Measurements from ENCODE around the gene RAD51AP2.

DNA sequence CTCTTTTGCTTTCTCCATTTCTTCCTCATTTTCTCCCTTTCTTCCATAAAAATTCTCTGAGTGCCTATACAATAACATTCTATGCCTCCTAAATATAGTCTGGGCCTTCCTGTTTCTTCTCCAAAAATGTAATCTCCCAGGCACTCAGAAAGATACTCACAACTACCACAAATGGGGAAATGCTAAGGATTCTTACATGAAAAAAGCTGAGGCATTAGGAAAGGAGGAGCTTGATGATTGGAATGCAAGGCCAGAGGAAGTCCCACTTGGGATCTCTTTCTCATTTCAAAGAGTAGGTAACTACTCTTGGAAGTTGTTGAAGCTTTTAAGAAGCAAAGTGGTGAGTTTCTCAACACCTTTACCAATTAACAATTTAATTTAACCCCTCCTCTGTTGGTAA is 25.6 kb upstream of the RAD51AP2 start:
- TF ChIP-seq, protein P1, sequence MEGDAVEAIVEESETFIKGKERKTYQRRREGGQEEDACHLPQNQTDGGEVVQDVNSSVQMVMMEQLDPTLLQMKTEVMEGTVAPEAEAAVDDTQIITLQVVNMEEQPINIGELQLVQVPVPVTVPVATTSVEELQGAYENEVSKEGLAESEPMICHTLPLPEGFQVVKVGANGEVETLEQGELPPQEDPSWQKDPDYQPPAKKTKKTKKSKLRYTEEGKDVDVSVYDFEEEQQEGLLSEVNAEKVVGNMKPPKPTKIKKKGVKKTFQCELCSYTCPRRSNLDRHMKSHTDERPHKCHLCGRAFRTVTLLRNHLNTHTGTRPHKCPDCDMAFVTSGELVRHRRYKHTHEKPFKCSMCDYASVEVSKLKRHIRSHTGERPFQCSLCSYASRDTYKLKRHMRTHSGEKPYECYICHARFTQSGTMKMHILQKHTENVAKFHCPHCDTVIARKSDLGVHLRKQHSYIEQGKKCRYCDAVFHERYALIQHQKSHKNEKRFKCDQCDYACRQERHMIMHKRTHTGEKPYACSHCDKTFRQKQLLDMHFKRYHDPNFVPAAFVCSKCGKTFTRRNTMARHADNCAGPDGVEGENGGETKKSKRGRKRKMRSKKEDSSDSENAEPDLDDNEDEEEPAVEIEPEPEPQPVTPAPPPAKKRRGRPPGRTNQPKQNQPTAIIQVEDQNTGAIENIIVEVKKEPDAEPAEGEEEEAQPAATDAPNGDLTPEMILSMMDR (IDR thresholded peaks at IDR 0.05; ENCODE audit: insufficient read depth, low read length) = no peak
- TF ChIP-seq, protein P2, sequence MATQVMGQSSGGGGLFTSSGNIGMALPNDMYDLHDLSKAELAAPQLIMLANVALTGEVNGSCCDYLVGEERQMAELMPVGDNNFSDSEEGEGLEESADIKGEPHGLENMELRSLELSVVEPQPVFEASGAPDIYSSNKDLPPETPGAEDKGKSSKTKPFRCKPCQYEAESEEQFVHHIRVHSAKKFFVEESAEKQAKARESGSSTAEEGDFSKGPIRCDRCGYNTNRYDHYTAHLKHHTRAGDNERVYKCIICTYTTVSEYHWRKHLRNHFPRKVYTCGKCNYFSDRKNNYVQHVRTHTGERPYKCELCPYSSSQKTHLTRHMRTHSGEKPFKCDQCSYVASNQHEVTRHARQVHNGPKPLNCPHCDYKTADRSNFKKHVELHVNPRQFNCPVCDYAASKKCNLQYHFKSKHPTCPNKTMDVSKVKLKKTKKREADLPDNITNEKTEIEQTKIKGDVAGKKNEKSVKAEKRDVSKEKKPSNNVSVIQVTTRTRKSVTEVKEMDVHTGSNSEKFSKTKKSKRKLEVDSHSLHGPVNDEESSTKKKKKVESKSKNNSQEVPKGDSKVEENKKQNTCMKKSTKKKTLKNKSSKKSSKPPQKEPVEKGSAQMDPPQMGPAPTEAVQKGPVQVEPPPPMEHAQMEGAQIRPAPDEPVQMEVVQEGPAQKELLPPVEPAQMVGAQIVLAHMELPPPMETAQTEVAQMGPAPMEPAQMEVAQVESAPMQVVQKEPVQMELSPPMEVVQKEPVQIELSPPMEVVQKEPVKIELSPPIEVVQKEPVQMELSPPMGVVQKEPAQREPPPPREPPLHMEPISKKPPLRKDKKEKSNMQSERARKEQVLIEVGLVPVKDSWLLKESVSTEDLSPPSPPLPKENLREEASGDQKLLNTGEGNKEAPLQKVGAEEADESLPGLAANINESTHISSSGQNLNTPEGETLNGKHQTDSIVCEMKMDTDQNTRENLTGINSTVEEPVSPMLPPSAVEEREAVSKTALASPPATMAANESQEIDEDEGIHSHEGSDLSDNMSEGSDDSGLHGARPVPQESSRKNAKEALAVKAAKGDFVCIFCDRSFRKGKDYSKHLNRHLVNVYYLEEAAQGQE (IDR thresholded peaks at IDR 0.05; ENCODE audit: insufficient replicate concordance, low read depth) = no peak
- TF ChIP-seq GABPA (IDR thresholded peaks at IDR 0.05; ENCODE audit: low read depth) (no peak), POLR2AphosphoS5 (IDR thresholded peaks at IDR 0.05; ENCODE audit: low read depth) (no peak), SPI1 (IDR thresholded peaks at IDR 0.05; ENCODE audit: borderline replicate concordance, low read depth) (no peak)

Data from HL-60 (cell line).